Kidney (tissue), 14 donors: ENCODE measurements around the gene STXBP6. TPM values are rescaled to one million over a fixed set of nuclear protein-coding genes. Genes with fewer than 3 reads are reported as not detected.

Source experiments
- DNase-seq, 5 donors: peaks; one replicate each; pipeline ENCODE4 v3.0.0-alpha.2; 2013 to 2020
- FAIRE-seq: peaks from 2 replicates; lab custom pipeline; 2012; peaks lifted over from hg19 to GRCh38; lab: Jason Lieb, UNC
- H3K27ac ChIP-seq, 2 donors: one replicate each; pipeline ENCODE4 v1.7.0; 2013; ENCODE audit warnings: low read depth in 2 of 2, low read length in 2 of 2, inconsistent platforms in 1 of 2
- H3K27me3 ChIP-seq: one replicate; pipeline ENCODE4 v1.7.1; 2013; ENCODE audit warnings: low read length, inconsistent platforms; ENCODE audit not compliant: control insufficient read depth, insufficient read depth
- H3K36me3 ChIP-seq, 3 donors: one replicate each; pipeline versions ENCODE4 v1.7.0 to v1.7.1; 2013; ENCODE audit warnings: low read length in 3 of 3, control low read depth in 1 of 3, inconsistent platforms in 1 of 3; ENCODE audit not compliant: insufficient read depth in 3 of 3, control insufficient read depth in 2 of 3
- H3K4me1 ChIP-seq, 3 donors: one replicate each; pipeline versions ENCODE4 v1.7.0 to v1.7.1; 2013; ENCODE audit warnings: low read length in 3 of 3, inconsistent platforms in 1 of 3, low read depth in 1 of 3; ENCODE audit not compliant: control insufficient read depth in 2 of 3, insufficient read depth in 2 of 3
- H3K4me3 ChIP-seq, 3 donors: one replicate each; pipeline versions ENCODE4 v1.7.0 to v1.8.1; 2013; ENCODE audit warnings: low read length in 3 of 3, control low read depth in 1 of 3, inconsistent platforms in 1 of 3
- H3K9ac ChIP-seq, 3 donors: one replicate each; pipeline versions ENCODE4 v1.7.0 to v1.7.1; 2013; ENCODE audit warnings: low read length in 3 of 3, control low read depth in 1 of 3, inconsistent platforms in 1 of 3
- H3K9me3 ChIP-seq, 3 donors: one replicate each; pipeline versions ENCODE4 v1.7.0 to v1.7.1; 2013; ENCODE audit warnings: low read length in 3 of 3, control low read depth in 1 of 3, inconsistent platforms in 1 of 3; ENCODE audit not compliant: control insufficient read depth in 2 of 3, insufficient read depth in 1 of 3
- intact Hi-C: fragments of 100-400 bp; cut with DNase I; formaldehyde crosslinking; loops from one replicate; pipeline ENCODE4 v1.11.1; 2022
- polyA plus RNA-seq: library from polyadenylated mRNA; stranded (reverse); fragments of 350-450 nt; fragmentation: Illumina TruSeq; extraction: RNeasy Lipid Tissue Mini Kit (QIAGEN cat#74804); gene quantifications from one replicate; pipeline ENCODE4 v1.2.3, GENCODE V29; 2014; ENCODE audit warnings: low read depth, low replicate concordance; ENCODE audit not compliant: insufficient read depth
- total RNA-seq: library from RNA; stranded (reverse); fragmentation: NEBNext Ultra II Directional; extraction: Animal tissue kit (Norgen Biotek cat#: 25700); gene quantifications from one replicate; pipeline ENCODE4 v1.2.1, GENCODE V29; 2021
- TF ChIP-seq, protein P1 (sequence below): IDR thresholded peaks from 3 replicates; pipeline ENCODE4 v1.5.1; 2012; ENCODE audit warnings: mild to moderate bottlenecking, moderate library complexity, borderline replicate concordance; ENCODE audit not compliant: insufficient read depth; ENCODE audit errors: extremely low read depth
- donor health status: control.
- donor health status: control.
- donor health status: control.
- donor health status: control.
- donor health status: control.
- donor health status: DM: yes; HTN: yes; CAD: no.
- donor health status: Normal renal cell carcinoma (clear cell type).

STXBP6 gene
- total and polyA plus RNA-seq, 2 donors from 2014 or later, result 2.8 to 3.9 TPM

DNA sequence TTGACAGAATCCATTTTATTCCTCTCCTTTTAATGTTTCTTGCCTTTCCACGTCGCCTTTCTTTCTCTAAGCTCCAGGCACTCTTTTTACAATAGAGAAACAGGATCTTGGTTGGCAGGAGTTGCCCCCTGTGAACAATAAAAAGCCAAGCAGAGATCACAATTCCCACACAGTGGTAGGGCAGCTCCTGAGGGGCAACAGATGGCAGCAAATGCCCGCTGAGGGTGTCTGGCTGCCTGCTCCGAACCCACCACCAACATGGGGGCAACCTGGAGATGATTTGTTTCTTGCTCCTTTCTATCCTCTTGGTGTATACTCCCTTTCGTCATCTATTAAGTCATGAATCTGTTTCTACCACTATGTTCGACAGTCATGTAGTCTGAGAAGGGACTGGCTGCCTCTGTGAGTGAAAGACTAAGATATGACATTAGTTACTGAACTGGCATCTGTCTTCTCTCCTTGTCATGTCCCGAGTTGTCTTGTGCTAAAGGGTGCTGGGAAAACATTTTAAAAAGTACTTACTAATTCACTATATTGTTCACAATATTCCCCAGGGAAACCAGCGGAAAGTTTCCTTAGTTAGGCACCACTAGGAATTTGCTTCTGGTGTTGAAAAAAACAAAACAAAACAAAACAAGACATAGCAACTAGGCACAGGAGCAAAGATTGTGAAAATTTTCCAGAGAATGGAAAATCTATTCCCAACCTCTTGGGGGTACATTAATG lies 170.1 kb downstream of the STXBP6 start:
- no peak for DNase-seq
- Histone ChIP-seq H3K4me1 (no peaks in the 10 kb centered on the region), H3K9me3 (no peaks in the 10 kb centered on the region), H3K36me3 (no peaks in the 10 kb centered on the region), H3K4me3 (no peak overlapping the region), H3K27me3 (no peaks in the 10 kb centered on the region), H3K9ac (no peak overlapping the region), H3K27ac (no peak overlapping the region)
- no peak for FAIRE-seq
- TF ChIP-seq, protein P1, sequence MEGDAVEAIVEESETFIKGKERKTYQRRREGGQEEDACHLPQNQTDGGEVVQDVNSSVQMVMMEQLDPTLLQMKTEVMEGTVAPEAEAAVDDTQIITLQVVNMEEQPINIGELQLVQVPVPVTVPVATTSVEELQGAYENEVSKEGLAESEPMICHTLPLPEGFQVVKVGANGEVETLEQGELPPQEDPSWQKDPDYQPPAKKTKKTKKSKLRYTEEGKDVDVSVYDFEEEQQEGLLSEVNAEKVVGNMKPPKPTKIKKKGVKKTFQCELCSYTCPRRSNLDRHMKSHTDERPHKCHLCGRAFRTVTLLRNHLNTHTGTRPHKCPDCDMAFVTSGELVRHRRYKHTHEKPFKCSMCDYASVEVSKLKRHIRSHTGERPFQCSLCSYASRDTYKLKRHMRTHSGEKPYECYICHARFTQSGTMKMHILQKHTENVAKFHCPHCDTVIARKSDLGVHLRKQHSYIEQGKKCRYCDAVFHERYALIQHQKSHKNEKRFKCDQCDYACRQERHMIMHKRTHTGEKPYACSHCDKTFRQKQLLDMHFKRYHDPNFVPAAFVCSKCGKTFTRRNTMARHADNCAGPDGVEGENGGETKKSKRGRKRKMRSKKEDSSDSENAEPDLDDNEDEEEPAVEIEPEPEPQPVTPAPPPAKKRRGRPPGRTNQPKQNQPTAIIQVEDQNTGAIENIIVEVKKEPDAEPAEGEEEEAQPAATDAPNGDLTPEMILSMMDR, result no peak
- intact Hi-C loops, result no loop called here

DNA sequence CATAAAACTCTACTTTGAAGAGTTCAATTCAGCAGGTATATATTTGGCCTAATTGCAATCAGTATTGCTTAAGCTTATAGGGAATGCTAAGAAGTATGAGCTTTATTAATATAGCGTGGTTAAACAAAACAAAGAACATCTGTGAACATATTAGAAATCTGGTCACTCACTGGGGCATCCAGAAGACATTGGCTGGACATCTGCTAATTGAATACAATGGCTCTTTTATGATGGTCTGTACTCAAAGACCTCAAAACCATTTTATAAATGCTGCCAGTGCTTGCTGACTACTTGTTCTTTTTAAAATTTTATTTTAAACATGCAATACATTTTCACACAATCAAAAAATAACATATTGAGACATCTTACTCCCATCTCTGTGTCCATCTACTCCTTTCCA lies 173.0 kb downstream of the STXBP6 start:
- no peaks in the 10 kb centered on the region for H3K4me1 ChIP-seq

DNA sequence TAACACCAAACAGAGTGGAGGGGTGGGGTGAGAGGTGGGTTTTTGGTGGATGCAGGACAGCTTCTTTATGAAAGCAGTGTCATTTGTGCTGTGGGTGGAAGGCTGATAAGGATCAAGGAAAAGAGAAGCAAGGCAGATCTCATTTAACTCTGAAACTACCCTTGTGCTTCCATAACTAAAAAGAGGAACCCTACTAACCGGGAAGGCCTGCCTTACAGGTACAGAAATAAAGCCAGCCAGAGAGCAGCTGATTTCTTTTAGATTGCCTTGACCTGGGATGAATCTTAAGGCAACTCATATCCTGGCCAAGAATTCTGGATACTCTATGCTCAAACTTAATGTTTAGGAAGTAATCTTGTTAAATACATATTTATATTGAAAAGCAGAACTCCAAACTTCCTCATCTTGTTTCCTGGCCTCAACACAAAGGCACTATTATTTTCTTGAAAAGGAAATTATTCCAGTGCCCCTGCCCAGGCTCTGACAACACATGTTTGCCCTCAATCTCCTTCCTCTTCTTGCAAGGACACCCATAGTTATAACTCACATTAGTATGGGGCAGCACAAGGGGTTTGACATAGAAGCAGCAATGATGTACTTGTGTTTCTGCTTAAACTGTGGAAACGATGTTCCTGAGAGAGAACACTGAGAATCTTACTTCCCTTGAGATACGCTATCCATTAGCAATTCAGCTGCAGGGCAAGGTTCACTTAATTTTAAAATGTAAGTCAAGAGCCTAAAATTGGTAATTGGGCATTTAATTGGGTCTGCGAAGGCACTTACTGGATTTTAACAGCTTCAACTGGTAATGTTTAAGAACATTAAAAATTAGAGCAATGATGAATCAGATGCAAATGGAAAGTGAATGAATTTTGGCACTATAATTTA lies 173.7 kb downstream of the STXBP6 start:
- DNase-seq, result no peak
- Histone ChIP-seq H3K9me3 (no peaks in the 10 kb centered on the region), H3K4me1 (no peaks in the 10 kb centered on the region), H3K27me3 (no peaks in the 10 kb centered on the region), H3K27ac (no peak overlapping the region), H3K9ac (no peak overlapping the region), H3K4me3 (no peak overlapping the region), H3K36me3 (no peaks in the 10 kb centered on the region)
- FAIRE-seq, result no peak
- intact Hi-C loops, result no loop called here
- TF ChIP-seq, protein P1, result no peak

More for the DNA sequence above, 173.0 kb downstream of the STXBP6 start:
- no peak overlapping the region for H3K4me3 ChIP-seq
- H3K9ac ChIP-seq, result no peak overlapping the region
- H3K9me3 ChIP-seq, result no peaks in the 10 kb centered on the region
- no peaks in the 10 kb centered on the region for H3K27me3 ChIP-seq
- no peaks in the 10 kb centered on the region for H3K36me3 ChIP-seq
- intact Hi-C loops, result no loop called here
- TF ChIP-seq, protein P1, result no peak
- DNase-seq (no peak), FAIRE-seq (no peak)
- no peak overlapping the region for H3K27ac ChIP-seq
